GM12878 (cell line): ENCODE data around the gene NAV2. TPM values are rescaled to one million over a fixed set of nuclear protein-coding genes. Genes with fewer than 3 reads are reported as not detected.

ENCODE experiments used
- ATAC-seq: fragments of 200-7000 bp; cut with Tn5 transposase; 3 replicates; pipeline ENCODE4 v1.9.1; 2020; ENCODE audit warnings: mild to moderate bottlenecking, moderate library complexity
- BruUV-seq: library from RNA; stranded (reverse); fragments of 400-500 nt; replicated peaks from 2 replicates; lab custom pipeline; 2021; lab: Mats Ljungman, UMichigan
- CTCF ChIA-PET: fragments of 300-600 bp; sonication (Branson Sonifier 250); formaldehyde crosslinking; extraction: SDS; loops from one replicate; lab custom pipeline; 2021; ENCODE audit warnings: inconsistent platforms; lab: Yijun Ruan, JAX
- POLR2A ChIA-PET: fragments of 350-600 bp; formaldehyde crosslinking; extraction: SDS; loops from one replicate; lab custom pipeline; 2021; ENCODE audit warnings: inconsistent platforms; lab: Charles Lee
- RAD21 ChIA-PET: fragments of 300-600 bp; sonication (Branson Sonifier 250); formaldehyde crosslinking; loops from one replicate; lab custom pipeline; 2023; ENCODE audit warnings: antibody characterized with exemption; ENCODE audit not compliant: unreplicated experiment; lab: Charles Lee
- SMC1A ChIA-PET: fragments of 300-600 bp; sonication (Branson Sonifier 250); formaldehyde crosslinking; loops from one replicate; lab custom pipeline; 2023; ENCODE audit not compliant: unreplicated experiment, uncharacterized antibody; lab: Charles Lee
- DNase-seq: peaks from one replicate; pipeline ENCODE4 v3.0.0-alpha.2; 2011; ENCODE audit warnings: low read depth, low spot score
- FAIRE-seq: peaks from 3 replicates; lab custom pipeline; 2011; peaks lifted over from hg19 to GRCh38; lab: Jason Lieb, UNC
- H2AFZ ChIP-seq: 2 replicates; pipeline ENCODE4 v1.6.0; 2011; ENCODE audit warnings: low read depth, low read length, control low read depth; ENCODE audit not compliant: control insufficient read depth
- H3K27ac ChIP-seq: 2 replicates; pipeline ENCODE4 v1.5.1; 2011; ENCODE audit warnings: control low read depth; ENCODE audit not compliant: control insufficient read depth, insufficient read depth
- H3K27me3 ChIP-seq, 2 experiments: replicated peaks in 1 of 2; 2 replicates each; pipeline versions ENCODE4 v1.6.0 to v1.6.1; 2011; ENCODE audit warnings: low read length in 1 of 2; ENCODE audit not compliant: control insufficient read depth in 2 of 2, insufficient read depth in 2 of 2
- H3K36me3 ChIP-seq, 2 experiments: 2 replicates each; pipeline ENCODE4 v1.5.1; 2011; ENCODE audit warnings: low read length in 1 of 2; ENCODE audit not compliant: control insufficient read depth in 2 of 2, insufficient read depth in 2 of 2
- H3K4me1 ChIP-seq: 2 replicates; pipeline ENCODE4 v1.6.1; 2011; ENCODE audit warnings: mild to moderate bottlenecking, low read length, moderate library complexity, mixed read lengths; ENCODE audit not compliant: control insufficient read depth, insufficient read depth
- H3K4me2 ChIP-seq: 2 replicates; pipeline ENCODE4 v1.6.0; 2011; ENCODE audit warnings: control low read depth; ENCODE audit not compliant: control insufficient read depth, insufficient read depth
- H3K4me3 ChIP-seq: fragments of 200-600 bp; sonication (generic); 2 replicates; pipeline ENCODE4 v1.5.1; 2016
- H3K79me2 ChIP-seq: 2 replicates; pipeline ENCODE4 v1.6.0; 2011; ENCODE audit warnings: low read length; ENCODE audit not compliant: control insufficient read depth, insufficient read depth
- H3K9ac ChIP-seq: 2 replicates; pipeline ENCODE4 v1.8.0; 2011; ENCODE audit warnings: low read length, control low read depth, mixed read lengths; ENCODE audit not compliant: control insufficient read depth, insufficient read depth
- H3K9me3 ChIP-seq: replicated peaks from 3 replicates; pipeline ENCODE4 v1.5.1; 2011; ENCODE audit warnings: mild to moderate bottlenecking, low read length; ENCODE audit not compliant: control insufficient read depth, insufficient read depth
- H4K20me1 ChIP-seq: 2 replicates; pipeline ENCODE4 v1.6.0; 2011; ENCODE audit not compliant: control insufficient read depth, insufficient read depth
- CREM ChIP-seq: IDR thresholded peaks from 2 replicates; pipeline ENCODE4 v1.6.1; 2014; ENCODE audit warnings: antibody characterized with exemption, low read depth
- CUX1 ChIP-seq: IDR thresholded peaks from 2 replicates; pipeline ENCODE4 v1.6.1; 2012; ENCODE audit warnings: improper control_type of control experiment, low read depth, low read length; ENCODE audit not compliant: insufficient replicate concordance
- ETV6 ChIP-seq, 2 experiments: fragments of 450-650 bp in 1 of 2; IDR thresholded peaks in 1 of 2; conservative IDR thresholded peaks in 1 of 2; 2 replicates each; pipeline ENCODE4 v1.6.1; 2014; ENCODE audit warnings: antibody characterized with exemption in 1 of 2, borderline replicate concordance in 1 of 2, low read depth in 1 of 2, mild to moderate bottlenecking in 1 of 2, moderate library complexity in 1 of 2
- FOXM1 ChIP-seq: IDR thresholded peaks from 2 replicates; pipeline ENCODE4 v1.6.1; 2012; ENCODE audit warnings: low read depth, mild to moderate bottlenecking, inconsistent platforms, low read length, moderate library complexity
- GABPA ChIP-seq: IDR thresholded peaks from 2 replicates; pipeline ENCODE4 v1.6.1; 2014; ENCODE audit warnings: antibody characterized with exemption, low read depth, mild to moderate bottlenecking, inconsistent platforms
- IRF5 ChIP-seq: fragments of 450-650 bp; IDR thresholded peaks from 2 replicates; pipeline ENCODE4 v1.6.1; 2017; ENCODE audit warnings: borderline replicate concordance
- KAT2A ChIP-seq: conservative IDR thresholded peaks from 2 replicates; pipeline ENCODE4 v1.6.1; 2011; ENCODE audit warnings: low read depth, low read length; ENCODE audit not compliant: control insufficient read depth
- MAX ChIP-seq: IDR thresholded peaks from 2 replicates; pipeline ENCODE4 v1.6.1; 2012; ENCODE audit warnings: low read depth, low read length, improper control_type of control experiment
- MXI1 ChIP-seq: fragments of 150-350 bp; IDR thresholded peaks from 2 replicates; pipeline ENCODE4 v1.6.1; 2011; ENCODE audit warnings: low read depth, mild to moderate bottlenecking, inconsistent platforms, low read length, improper control_type of control experiment
- NR2C2 ChIP-seq: IDR thresholded peaks from 2 replicates; pipeline ENCODE4 v1.6.1; 2011; ENCODE audit warnings: borderline replicate concordance, low read depth; ENCODE audit not compliant: control insufficient read depth, insufficient read length
- TCF12 ChIP-seq: IDR thresholded peaks from 2 replicates; pipeline ENCODE4 v1.6.1; 2011; ENCODE audit warnings: low read depth, mild to moderate bottlenecking, low read length
- USF2 ChIP-seq: IDR thresholded peaks from 2 replicates; pipeline ENCODE4 v1.6.1; 2011; ENCODE audit warnings: low read depth, low read length, improper control_type of control experiment, borderline replicate concordance
- ZNF207 ChIP-seq: fragments of 450-650 bp; IDR thresholded peaks from 2 replicates; pipeline ENCODE4 v1.6.1; 2014; ENCODE audit warnings: antibody characterized with exemption, mild to moderate bottlenecking, borderline replicate concordance
- WGBS: methylation state at CpG from one replicate; pipeline ENCODE4 v1.1.6; 2016; ENCODE audit warnings: low lambda C conversion rate; ENCODE audit not compliant: insufficient replicate concordance, insufficient coverage; ENCODE audit errors: missing lambda C conversion rate; 5-methylcytosine and 5-hydroxymethylcytosine counted together
- in situ Hi-C: fragments of 300-500 bp; cut with MboI; formaldehyde crosslinking; loops from 9 replicates; pipeline ENCODE4 v1.14.3; 2018; ENCODE audit warnings: mixed read lengths
- intact Hi-C: fragments of 100-400 bp; cut with micrococcal nuclease; formaldehyde crosslinking; loops from one replicate; pipeline ENCODE4 v1.14.2; 2022; ENCODE audit not compliant: unreplicated experiment
- polyA plus RNA-seq, 11 experiments: library from polyadenylated mRNA; depleted of rRNA in 4 of 11; unstranded in 6 of 11; stranded (reverse) in 5 of 11; fragments of >200 nt; fragmentation: Nextera tagmentation in 4 of 11; fragmentation: Illumina TruSeq in 1 of 11; extraction: Ambion mirVana in 4 of 11; extraction: Trizol in 1 of 11; gene quantifications; 1 replicate in 1 of 11; 2 replicates in 10 of 11; pipeline versions ENCODE4 v1.2.1 to v1.2.3, GENCODE V29; 2011 to 2016; ENCODE audit warnings: inconsistent platforms in 2 of 11, missing spikeins in 2 of 11, low read depth in 1 of 11
- total RNA-seq, 4 experiments: library from RNA; depleted of rRNA in 3 of 4; stranded (reverse); fragments of >200 nt in 3 of 4; fragmentation: Illumina TruSeq in 1 of 4; extraction: Trizol in 1 of 4; gene quantifications; 2 replicates each; pipeline versions ENCODE4 v1.2.1 to v1.2.3, GENCODE V29; 2013 to 2021

NAV2 gene
- total and polyA plus RNA-seq, 10 of the 15 experiments (the other 5 are each of a cell fraction or from before 2014, with no cell fraction given) = 0.35 to 6.1 (median 1.1) TPM

- TF ChIP-seq NR2C2 (no peak), KAT2A (no peak), USF2 (no peak)
These were observed 21.5 kb downstream of the NAV2 start (continued) for GRCh38 chr11:19734171-19734570.

GRCh38 chr11:19735157-19735908, 22.7 kb downstream of the NAV2 start:
- H3K9me3 ChIP-seq = no peaks in the 10 kb centered on the region
- WGBS = 15% methylated on average over 7 of the region's 7 CpGs
- intact Hi-C loops (no loop called here), in situ Hi-C loops (loop anchor here (5.0 to 25.0 kb wide), 2 partner anchors 168 to 423 kb away; no protein-coding TSS in a partner anchor)
- H3K36me3 ChIP-seq = no peaks in the 10 kb centered on the region
- RAD21 ChIA-PET = interaction anchor here (1.2 to 1.4 kb wide), 2 partner anchors 171 to 657 kb away, joined by 3 to 4 read pairs; no protein-coding TSS in a partner anchor
- no peak overlapping the region for H3K4me3 ChIP-seq
- no peaks in the 10 kb centered on the region for H4K20me1 ChIP-seq
- no peaks in the 10 kb centered on the region for H3K79me2 ChIP-seq
- no peak overlapping the region for H3K9ac ChIP-seq
- DNase-seq (no peak), FAIRE-seq (no peak), ATAC-seq (no peak)
- H2AFZ ChIP-seq = no peak overlapping the region
- SMC1A ChIA-PET = interaction anchor here (0.7 to 1.5 kb wide), 8 partner anchors 9 to 171 kb away, joined by 3 to 7 read pairs (median 3); no protein-coding TSS in a partner anchor
- no TSS peak for BruUV-seq
- H3K4me2 ChIP-seq = no peak overlapping the region
- no peak overlapping the region for H3K27ac ChIP-seq
- POLR2A ChIA-PET = interaction anchor here (0.9 kb wide), 1 partner anchor 30 kb away, joined by 3 read pairs; no protein-coding TSS in a partner anchor
- CTCF ChIA-PET = interaction anchor here (0.6 to 2.8 kb wide), 6 partner anchors 8 to 1509 kb away, joined by 3 to 11 read pairs (median 3); no protein-coding TSS in a partner anchor
- H3K27me3 ChIP-seq = no peaks in the 10 kb centered on the region; a peak in 1 of 4 replicates
- no peaks in the 10 kb centered on the region for H3K4me1 ChIP-seq
- TF ChIP-seq FOXM1 = no peak
- no peak for TF ChIP-seq ETV6 (conservative IDR thresholded peaks at IDR 0.05 in 1 of 2, IDR thresholded peaks at IDR 0.05 in 1 of 2; ENCODE audit: borderline replicate concordance in 1 of 2, low read depth in 1 of 2)
- no peak for TF ChIP-seq MXI1
- no peak for TF ChIP-seq CREM
- TF ChIP-seq MAX = no peak
- no peak for TF ChIP-seq CUX1
- no peak for TF ChIP-seq IRF5
- TF ChIP-seq TCF12 = no peak
- no peak for TF ChIP-seq GABPA
- no peak for TF ChIP-seq ZNF207
